Measurements from ENCODE around the gene WBP11. TPM values are rescaled to one million over a fixed set of nuclear protein-coding genes. Genes with fewer than 3 reads are reported as not detected.
A peak's percentile ranks its signal among the peaks of the same experiment; 100 is the strongest.

Gene WBP11
- total RNA-seq, result 10.3 and 19.5 TPM in 2 replicates

- no peak for TF ChIP-seq CTCF (IDR thresholded peaks at IDR 0.05; ENCODE audit: extremely low read depth, low read depth, low read length)
- H2AFZ ChIP-seq (ENCODE audit: low read length), result peak within 1 kb of the TSS; percentile 90
- H3K27ac ChIP-seq (ENCODE audit: low read depth, low read length), result peak within 1 kb of the TSS; percentile 99
- H3K79me2 ChIP-seq (ENCODE audit: insufficient read depth, low read length), result peaks cover 45% of the 10 kb centered on the region
- peaks cover 8% of the 10 kb centered on the region for H4K20me1 ChIP-seq (ENCODE audit: insufficient read depth, low read length)
- H3K9me3 ChIP-seq (ENCODE audit: low read depth, low read length), result no peaks in the 10 kb centered on the region
- H3K36me3 ChIP-seq (ENCODE audit: insufficient read depth, low read length), result peaks cover 15% of the 10 kb centered on the region
- DNase-seq (ENCODE audit: insufficient read length, low spot score, missing footprints), result peak; percentile 94
- peak within 1 kb of the TSS; percentile 94 for H3K4me3 ChIP-seq (ENCODE audit: insufficient read depth, low read length)
- peak within 1 kb of the TSS; percentile 94 for H3K4me2 ChIP-seq (ENCODE audit: insufficient read depth, low read length)
- peaks cover 9% of the 10 kb centered on the region for H3K4me1 ChIP-seq (ENCODE audit: insufficient read depth, low read length)
- H3K27me3 ChIP-seq (ENCODE audit: insufficient read depth, low read length), result no peaks in the 10 kb centered on the region
Observed at GRCh38 chr12:14803011-14803829, at the start of gene WBP11, which contains the start of gene C12orf60. Gene WBP11 (minus strand): TSS chr12:14803478. CDS start chr12:14801383, 2,095 bp downstream. Gene C12orf60 (plus strand): TSS chr12:14803670. CDS start chr12:14822936, 19,266 bp downstream.

- Histone ChIP-seq H3K4me2 (ENCODE audit: insufficient read depth, low read length) (no peak overlapping the region), H4K20me1 (ENCODE audit: insufficient read depth, low read length) (no peaks in the 10 kb centered on the region), H3K9me3 (ENCODE audit: low read depth, low read length) (no peaks in the 10 kb centered on the region), H3K4me3 (ENCODE audit: insufficient read depth, low read length) (no peak overlapping the region), H3K27ac (ENCODE audit: low read depth, low read length) (no peak overlapping the region), H3K36me3 (ENCODE audit: insufficient read depth, low read length) (no peaks in the 10 kb centered on the region), H2AFZ (ENCODE audit: low read length) (no peak overlapping the region), H3K4me1 (ENCODE audit: insufficient read depth, low read length) (peaks cover 11% of the 10 kb centered on the region), H3K27me3 (ENCODE audit: insufficient read depth, low read length) (no peaks in the 10 kb centered on the region), H3K79me2 (ENCODE audit: insufficient read depth, low read length) (no peaks in the 10 kb centered on the region)
- DNase-seq (ENCODE audit: insufficient read length, low spot score, missing footprints), result no peak
- TF ChIP-seq CTCF (IDR thresholded peaks at IDR 0.05; ENCODE audit: extremely low read depth, low read depth, low read length), result no peak
Observed at GRCh38 chr12:14852880-14853279, 49.6 kb upstream of the WBP11 start.

- no peak overlapping the region for H3K4me3 ChIP-seq (ENCODE audit: insufficient read depth, low read length)
- TF ChIP-seq CTCF (IDR thresholded peaks at IDR 0.05; ENCODE audit: extremely low read depth, low read depth, low read length), result no peak
- no peak overlapping the region for H3K27ac ChIP-seq (ENCODE audit: low read depth, low read length)
- H3K4me2 ChIP-seq (ENCODE audit: insufficient read depth, low read length), result no peak overlapping the region
- H3K27me3 ChIP-seq (ENCODE audit: insufficient read depth, low read length), result no peaks in the 10 kb centered on the region
- DNase-seq (ENCODE audit: insufficient read length, low spot score, missing footprints), result no peak
- H3K36me3 ChIP-seq (ENCODE audit: insufficient read depth, low read length), result no peaks in the 10 kb centered on the region
- H4K20me1 ChIP-seq (ENCODE audit: insufficient read depth, low read length), result no peaks in the 10 kb centered on the region
- no peaks in the 10 kb centered on the region for H3K79me2 ChIP-seq (ENCODE audit: insufficient read depth, low read length)
- no peaks in the 10 kb centered on the region for H3K9me3 ChIP-seq (ENCODE audit: low read depth, low read length)
- H2AFZ ChIP-seq (ENCODE audit: low read length), result no peak overlapping the region
- peaks cover 11% of the 10 kb centered on the region for H3K4me1 ChIP-seq (ENCODE audit: insufficient read depth, low read length)
Observed at GRCh38 chr12:14850929-14851663, 47.8 kb upstream of the WBP11 start.

- Histone ChIP-seq H2AFZ (ENCODE audit: low read length) (no peak overlapping the region), H3K79me2 (ENCODE audit: insufficient read depth, low read length) (no peaks in the 10 kb centered on the region), H3K27ac (ENCODE audit: low read depth, low read length) (no peak overlapping the region), H3K4me2 (ENCODE audit: insufficient read depth, low read length) (no peak overlapping the region), H4K20me1 (ENCODE audit: insufficient read depth, low read length) (no peaks in the 10 kb centered on the region), H3K27me3 (ENCODE audit: insufficient read depth, low read length) (no peaks in the 10 kb centered on the region), H3K4me3 (ENCODE audit: insufficient read depth, low read length) (no peak overlapping the region), H3K4me1 (ENCODE audit: insufficient read depth, low read length) (peaks cover 9% of the 10 kb centered on the region), H3K36me3 (ENCODE audit: insufficient read depth, low read length) (no peaks in the 10 kb centered on the region), H3K9me3 (ENCODE audit: low read depth, low read length) (no peaks in the 10 kb centered on the region)
- TF ChIP-seq CTCF (IDR thresholded peaks at IDR 0.05; ENCODE audit: extremely low read depth, low read depth, low read length), result no peak
- DNase-seq (ENCODE audit: insufficient read length, low spot score, missing footprints), result no peak
Observed at GRCh38 chr12:14849661-14850060, 46.4 kb upstream of the WBP11 start.

Measured in osteoblast (primary cell).